Panc1 (cell line): ENCODE data around the gene MACIR. TPM values are rescaled to one million over a fixed set of nuclear protein-coding genes. Genes with fewer than 3 reads are reported as not detected.

Experiments used
- ATAC-seq: fragments of 200-7000 bp; cut with Tn5 transposase; 2 replicates; pipeline ENCODE4 v1.9.1; 2020; ENCODE audit warnings: mild to moderate bottlenecking, moderate library complexity
- BruUV-seq: library from RNA; stranded (reverse); fragments of 400-500 nt; replicated peaks from 2 replicates; lab custom pipeline; 2021; lab: Mats Ljungman, UMichigan
- CTCF ChIA-PET: fragments of 300-600 bp; sonication (Branson Sonifier 250); formaldehyde crosslinking; loops from one replicate; lab custom pipeline; 2022; ENCODE audit warnings: antibody characterized with exemption; lab: Charles Lee
- POLR2A ChIA-PET: fragments of 300-600 bp; sonication (Branson Sonifier 250); formaldehyde crosslinking; loops from one replicate; lab custom pipeline; 2022; ENCODE audit warnings: antibody characterized with exemption; lab: Charles Lee
- DNase-seq: peaks from one replicate; pipeline ENCODE4 v3.0.0-alpha.2; 2010; ENCODE audit warnings: low read depth, low spot score
- H3K27ac ChIP-seq: 2 replicates; pipeline ENCODE4 v1.5.1; 2011; ENCODE audit warnings: mild to moderate bottlenecking, low read length, inconsistent platforms
- H3K27me3 ChIP-seq: fragments of 200-500 bp; sonication (Bioruptor generic); 2 replicates; pipeline ENCODE4 v1.6.0; 2014; ENCODE audit warnings: low read length, inconsistent platforms; ENCODE audit not compliant: control insufficient read depth, insufficient read depth
- H3K36me3 ChIP-seq: fragments of 200-500 bp; sonication (Bioruptor generic); 2 replicates; pipeline ENCODE4 v1.5.1; 2014; ENCODE audit warnings: inconsistent platforms, mild to moderate bottlenecking, low read length, moderate library complexity; ENCODE audit not compliant: control insufficient read depth, insufficient read depth
- H3K4me1 ChIP-seq: 2 replicates; pipeline ENCODE4 v1.5.1; 2011; ENCODE audit warnings: inconsistent platforms, mild to moderate bottlenecking, low read length, moderate library complexity; ENCODE audit not compliant: control insufficient read depth, insufficient read depth
- H3K4me3 ChIP-seq, 2 experiments: 2 replicates each; pipeline ENCODE4 v1.5.1; 2011 to 2012; ENCODE audit warnings: low read depth in 2 of 2, low read length in 2 of 2, mild to moderate bottlenecking in 2 of 2, inconsistent platforms in 1 of 2, moderate library complexity in 1 of 2
- H3K9me3 ChIP-seq: fragments of 200-500 bp; sonication (Bioruptor generic); 2 replicates; pipeline ENCODE4 v1.5.1; 2014; ENCODE audit warnings: low read depth, mild to moderate bottlenecking, inconsistent platforms, low read length, moderate library complexity; ENCODE audit not compliant: control insufficient read depth, insufficient read depth
- POLR2AphosphoS5 ChIP-seq: IDR thresholded peaks from 2 replicates; pipeline ENCODE4 v1.6.1; 2012; ENCODE audit warnings: mild to moderate bottlenecking, low read depth, low read length, moderate library complexity
- SIN3A ChIP-seq: IDR thresholded peaks from 2 replicates; pipeline ENCODE4 v1.6.1; 2012; ENCODE audit warnings: low read depth, mild to moderate bottlenecking, low read length, moderate library complexity, borderline replicate concordance; ENCODE audit not compliant: insufficient read depth
- TCF7L2 ChIP-seq: IDR thresholded peaks from 2 replicates; pipeline ENCODE4 v1.6.1; 2011; ENCODE audit warnings: mild to moderate bottlenecking, low read depth, low read length, inconsistent platforms
- in situ Hi-C: cut with HindIII; loops from 2 replicates; pipeline ENCODE4 v1.10.0; 2016; ENCODE audit warnings: low sequenced_read_pairs, low pct_unique_long_range_greater_than_20kb
- intact Hi-C: fragments of 100-400 bp; cut with micrococcal nuclease; formaldehyde crosslinking; loops from one replicate; pipeline ENCODE4 v1.10.0; 2022; ENCODE audit not compliant: unreplicated experiment
- total RNA-seq: library from RNA; stranded (reverse); gene quantifications from one replicate; pipeline ENCODE4 v1.2.1, GENCODE V29; 2021; ENCODE audit not compliant: unreplicated experiment
- TF ChIP-seq, protein P1 (sequence below), 2 experiments: IDR thresholded peaks; 2 replicates each; pipeline ENCODE4 v1.6.1; 2011 to 2012; ENCODE audit warnings: low read depth in 2 of 2, control low read depth in 1 of 2, low read length in 1 of 2, mild to moderate bottlenecking in 1 of 2, moderate library complexity in 1 of 2; ENCODE audit not compliant: insufficient read depth in 1 of 2
- TF ChIP-seq, protein P2 (sequence below): fragments of 450-650 bp; IDR thresholded peaks from 2 replicates; pipeline ENCODE4 v1.5.1; 2017; ENCODE audit warnings: mild to moderate bottlenecking

MACIR gene
- total RNA-seq, 1 experiment from 2014 or later, result 11.0 TPM

DNA sequence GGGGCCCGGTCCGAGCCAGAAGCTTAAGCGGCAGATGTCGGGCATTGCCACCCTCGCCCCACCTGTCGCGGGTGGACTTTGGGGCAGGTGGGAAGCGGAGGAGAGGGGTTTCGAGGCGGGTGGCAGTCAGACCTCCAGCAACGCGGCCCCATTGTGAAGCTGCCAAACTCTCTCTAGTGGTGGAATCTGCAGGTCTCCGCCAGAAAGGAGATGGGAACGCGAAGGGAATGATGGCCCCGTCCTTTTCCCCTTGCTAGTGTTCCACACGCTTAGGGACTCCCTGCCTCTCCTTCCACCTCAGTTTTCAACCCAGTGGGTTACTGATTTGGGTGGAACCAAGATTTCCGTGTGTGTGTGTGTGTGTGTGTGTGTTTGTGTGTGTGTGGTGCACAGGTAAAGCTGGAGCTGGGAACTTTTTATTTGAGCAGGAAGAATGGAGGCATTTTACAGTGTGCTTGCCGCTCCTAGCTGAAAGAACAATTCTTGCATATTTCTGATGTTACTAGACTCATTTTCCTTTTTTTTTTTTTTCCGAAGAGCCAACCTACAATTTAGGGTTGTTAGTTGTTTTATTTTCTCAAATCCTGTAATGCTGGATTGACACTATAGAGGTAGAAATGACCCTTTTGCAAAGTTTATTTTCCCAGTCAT lies 1.3 kb downstream of the MACIR start:
- ChIA-PET POLR2A (no interaction called here), CTCF (no interaction called here)
- intact Hi-C loops, result no loop called here
- BruUV-seq, result no TSS peak
- no peaks in the 10 kb centered on the region; the same call in 1 of the 2 replicates for H3K36me3 ChIP-seq
- H3K4me1 ChIP-seq, result peaks cover 25% of the 10 kb centered on the region
- in situ Hi-C loops, result no loop called here
- H3K9me3 ChIP-seq, result no peaks in the 10 kb centered on the region
- peak; percentile 6 for ATAC-seq
- H3K27ac ChIP-seq, result peak overlapping the region; percentile 74
- no peak for DNase-seq
- H3K27me3 ChIP-seq, result no peaks in the 10 kb centered on the region
- H3K4me3 ChIP-seq, result peak overlapping the region; percentile 72 to 84
- no peak for TF ChIP-seq SIN3A
- TF ChIP-seq, protein P1, sequence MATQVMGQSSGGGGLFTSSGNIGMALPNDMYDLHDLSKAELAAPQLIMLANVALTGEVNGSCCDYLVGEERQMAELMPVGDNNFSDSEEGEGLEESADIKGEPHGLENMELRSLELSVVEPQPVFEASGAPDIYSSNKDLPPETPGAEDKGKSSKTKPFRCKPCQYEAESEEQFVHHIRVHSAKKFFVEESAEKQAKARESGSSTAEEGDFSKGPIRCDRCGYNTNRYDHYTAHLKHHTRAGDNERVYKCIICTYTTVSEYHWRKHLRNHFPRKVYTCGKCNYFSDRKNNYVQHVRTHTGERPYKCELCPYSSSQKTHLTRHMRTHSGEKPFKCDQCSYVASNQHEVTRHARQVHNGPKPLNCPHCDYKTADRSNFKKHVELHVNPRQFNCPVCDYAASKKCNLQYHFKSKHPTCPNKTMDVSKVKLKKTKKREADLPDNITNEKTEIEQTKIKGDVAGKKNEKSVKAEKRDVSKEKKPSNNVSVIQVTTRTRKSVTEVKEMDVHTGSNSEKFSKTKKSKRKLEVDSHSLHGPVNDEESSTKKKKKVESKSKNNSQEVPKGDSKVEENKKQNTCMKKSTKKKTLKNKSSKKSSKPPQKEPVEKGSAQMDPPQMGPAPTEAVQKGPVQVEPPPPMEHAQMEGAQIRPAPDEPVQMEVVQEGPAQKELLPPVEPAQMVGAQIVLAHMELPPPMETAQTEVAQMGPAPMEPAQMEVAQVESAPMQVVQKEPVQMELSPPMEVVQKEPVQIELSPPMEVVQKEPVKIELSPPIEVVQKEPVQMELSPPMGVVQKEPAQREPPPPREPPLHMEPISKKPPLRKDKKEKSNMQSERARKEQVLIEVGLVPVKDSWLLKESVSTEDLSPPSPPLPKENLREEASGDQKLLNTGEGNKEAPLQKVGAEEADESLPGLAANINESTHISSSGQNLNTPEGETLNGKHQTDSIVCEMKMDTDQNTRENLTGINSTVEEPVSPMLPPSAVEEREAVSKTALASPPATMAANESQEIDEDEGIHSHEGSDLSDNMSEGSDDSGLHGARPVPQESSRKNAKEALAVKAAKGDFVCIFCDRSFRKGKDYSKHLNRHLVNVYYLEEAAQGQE (IDR thresholded peaks at IDR 0.05; ENCODE audit: insufficient read depth in 1 of 2, low read depth in 2 of 2, low read length in 1 of 2), result no peak
- TF ChIP-seq, protein P2, sequence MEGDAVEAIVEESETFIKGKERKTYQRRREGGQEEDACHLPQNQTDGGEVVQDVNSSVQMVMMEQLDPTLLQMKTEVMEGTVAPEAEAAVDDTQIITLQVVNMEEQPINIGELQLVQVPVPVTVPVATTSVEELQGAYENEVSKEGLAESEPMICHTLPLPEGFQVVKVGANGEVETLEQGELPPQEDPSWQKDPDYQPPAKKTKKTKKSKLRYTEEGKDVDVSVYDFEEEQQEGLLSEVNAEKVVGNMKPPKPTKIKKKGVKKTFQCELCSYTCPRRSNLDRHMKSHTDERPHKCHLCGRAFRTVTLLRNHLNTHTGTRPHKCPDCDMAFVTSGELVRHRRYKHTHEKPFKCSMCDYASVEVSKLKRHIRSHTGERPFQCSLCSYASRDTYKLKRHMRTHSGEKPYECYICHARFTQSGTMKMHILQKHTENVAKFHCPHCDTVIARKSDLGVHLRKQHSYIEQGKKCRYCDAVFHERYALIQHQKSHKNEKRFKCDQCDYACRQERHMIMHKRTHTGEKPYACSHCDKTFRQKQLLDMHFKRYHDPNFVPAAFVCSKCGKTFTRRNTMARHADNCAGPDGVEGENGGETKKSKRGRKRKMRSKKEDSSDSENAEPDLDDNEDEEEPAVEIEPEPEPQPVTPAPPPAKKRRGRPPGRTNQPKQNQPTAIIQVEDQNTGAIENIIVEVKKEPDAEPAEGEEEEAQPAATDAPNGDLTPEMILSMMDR, result no peak
- TF ChIP-seq TCF7L2, result no peak
- TF ChIP-seq POLR2AphosphoS5, result no peak

DNA sequence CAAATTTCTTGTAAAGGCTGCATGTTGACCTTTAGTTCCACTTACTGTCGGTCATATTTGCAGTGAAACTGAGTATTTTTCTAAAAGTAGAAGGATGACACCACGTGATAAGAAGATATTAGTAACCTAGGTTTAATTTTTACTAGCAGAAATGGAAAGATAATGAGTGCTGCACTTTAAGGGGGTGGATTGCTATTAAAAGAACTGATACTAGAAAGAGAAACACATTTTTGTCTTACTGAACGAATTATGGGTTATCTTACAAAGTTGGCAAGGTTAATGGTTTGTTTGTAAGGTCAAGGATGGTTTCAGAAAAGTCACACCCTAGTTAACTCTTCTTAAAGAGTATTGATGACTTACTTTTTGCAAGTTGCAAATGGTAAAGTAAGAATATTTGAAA lies 2.4 kb downstream of the MACIR start:
- no peak overlapping the region for H3K27ac ChIP-seq
- in situ Hi-C loops, result no loop called here

More for the DNA sequence above, 2.4 kb downstream of the MACIR start:
- DNase-seq, result no peak
- peaks cover 25% of the 10 kb centered on the region for H3K4me1 ChIP-seq
- no peak overlapping the region; a peak in 1 of 4 replicates for H3K4me3 ChIP-seq
- no peaks in the 10 kb centered on the region for H3K27me3 ChIP-seq
- intact Hi-C loops, result no loop called here
- ChIA-PET POLR2A (no interaction called here), CTCF (no interaction called here)
- TF ChIP-seq, protein P2, result no peak
- TF ChIP-seq POLR2AphosphoS5 (no peak), SIN3A (no peak), TCF7L2 (no peak)
- TF ChIP-seq, protein P1 (IDR thresholded peaks at IDR 0.05; ENCODE audit: insufficient read depth in 1 of 2, low read depth in 2 of 2, low read length in 1 of 2), result no peak
- BruUV-seq, result TSS peak; percentile 69
- ATAC-seq, result no peak
- no peaks in the 10 kb centered on the region; the same call in 1 of the 2 replicates for H3K36me3 ChIP-seq
- H3K9me3 ChIP-seq, result no peaks in the 10 kb centered on the region
